HTR-8/SVneo (cell line): ENCODE data around the gene FOXC2.

Experiments used
- DNase-seq: peaks from one replicate; pipeline ENCODE4 v3.0.0; 2011; ENCODE audit warnings: low spot score, mixed read lengths; ENCODE audit not compliant: insufficient read length
- FAIRE-seq: peaks from 2 replicates; lab custom pipeline; 2011; peaks lifted over from hg19 to GRCh38; lab: Jason Lieb, UNC

The FOXC2 gene

DNA sequence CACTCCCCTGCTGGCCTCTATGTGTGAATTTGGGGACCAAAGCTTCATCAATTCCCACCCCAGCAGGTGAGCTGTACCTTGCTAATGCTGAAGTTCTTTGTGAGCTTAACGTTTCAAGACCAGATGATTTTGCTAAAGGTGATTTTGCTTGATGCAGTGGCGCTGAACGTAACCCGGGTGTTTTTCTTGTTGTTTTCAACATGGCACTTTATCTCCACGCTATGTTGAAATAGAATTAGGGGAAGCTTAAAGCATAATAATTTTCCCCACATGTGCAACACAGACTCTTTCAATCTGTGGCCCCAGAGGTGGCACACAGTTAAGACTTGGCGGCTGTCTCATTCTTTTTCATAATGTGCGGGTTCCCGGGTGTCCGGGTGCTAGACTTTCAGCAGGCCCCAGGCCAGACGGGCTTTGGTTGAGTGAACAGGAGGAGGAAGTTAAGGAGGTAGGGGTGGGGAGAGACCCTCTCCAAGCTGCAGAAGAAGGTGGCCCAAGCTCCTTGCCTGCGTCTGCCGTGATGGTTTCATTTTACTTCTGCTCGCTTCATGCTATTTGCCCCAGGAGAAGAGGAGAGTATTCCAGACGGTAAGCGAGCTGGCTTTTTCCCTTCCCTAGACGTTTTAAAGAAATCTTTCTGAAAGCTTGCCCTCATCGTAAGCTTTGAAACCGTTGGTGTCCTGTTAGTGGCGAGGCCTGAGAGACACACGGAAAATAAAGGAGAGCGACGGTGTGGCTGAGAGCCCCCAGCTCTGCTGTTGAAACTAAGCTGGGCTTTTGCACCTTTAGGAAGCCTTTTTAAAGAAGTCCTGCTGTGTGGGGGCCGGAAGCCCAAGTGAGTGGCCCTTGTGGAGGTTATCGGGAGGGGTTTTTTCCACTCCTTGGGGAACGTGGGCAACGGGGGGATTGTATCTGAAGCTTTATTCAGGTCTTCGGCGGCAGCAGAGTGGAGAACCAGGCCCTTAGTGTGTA, 4.2 kb downstream of the FOXC2 start:
- DNase-seq (no peak), FAIRE-seq (no peak)

DNA sequence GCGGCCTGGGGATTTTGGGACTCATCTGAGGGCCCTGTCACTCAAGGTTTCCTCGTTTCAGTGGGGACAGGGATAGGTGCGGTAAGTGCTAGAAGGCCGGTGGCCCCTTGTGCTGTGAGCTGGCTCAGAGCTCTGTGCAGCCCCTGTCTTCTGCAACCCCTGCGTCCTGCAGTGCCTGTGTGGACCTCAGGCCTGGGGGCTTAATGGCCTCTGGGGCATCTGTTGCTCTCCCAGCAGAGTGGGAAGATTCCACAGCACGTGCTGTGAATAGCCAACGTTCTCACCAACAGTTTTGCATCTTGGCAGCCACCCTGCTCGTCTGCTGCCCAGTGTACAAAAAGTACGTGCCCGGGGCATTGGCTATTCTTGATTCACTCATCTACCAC, 4.9 kb downstream of the FOXC2 start:
- DNase-seq (no peak), FAIRE-seq (no peak)

GRCh38 chr16:86572041-86572521, 5.5 kb downstream of the FOXC2 start:
- peak; percentile 23 for FAIRE-seq

GRCh38 chr16:86572606-86573005, 6.0 kb downstream of the FOXC2 start:
- FAIRE-seq, result no peak
- no peak for DNase-seq

More at GRCh38 chr16:86572041-86572521, 5.5 kb downstream of the FOXC2 start:
- no peak for DNase-seq

- DNase-seq, result no peak
- peak; percentile 72 for FAIRE-seq
Observed at GRCh38 chr16:86573215-86573614, 6.6 kb downstream of the FOXC2 start.

- FAIRE-seq, result no peak
- no peak for DNase-seq
Observed at GRCh38 chr16:86573646-86574508, 7.2 kb downstream of the FOXC2 start.

DNA sequence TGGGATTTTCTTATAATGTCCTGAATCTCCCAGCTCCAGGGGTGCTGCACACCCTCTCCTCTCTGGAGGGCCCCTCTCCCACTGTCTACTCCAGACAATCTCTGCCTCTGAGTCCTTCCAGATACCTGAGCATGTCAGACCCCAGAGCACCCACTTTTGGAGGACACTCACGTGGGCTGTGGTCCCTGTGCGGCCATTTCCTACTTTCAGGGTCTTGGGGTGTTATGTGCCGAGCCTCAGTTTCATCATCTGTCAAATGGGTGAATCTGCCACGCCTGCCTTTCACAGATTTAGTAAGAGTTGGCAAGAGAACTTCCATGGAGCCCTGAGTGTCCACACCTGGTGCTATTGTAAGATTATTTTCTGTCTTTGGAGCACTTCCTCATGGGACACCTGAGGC, 8.0 kb downstream of the FOXC2 start:
- DNase-seq (no peak), FAIRE-seq (no peak)

- DNase-seq, result no peak
- FAIRE-seq, result peak; percentile 31
Observed at GRCh38 chr16:86575095-86575685, 8.6 kb downstream of the FOXC2 start.

- peak; percentile 98 for DNase-seq
- peak; percentile 90 for FAIRE-seq
Observed at GRCh38 chr16:86575754-86576557, 9.3 kb downstream of the FOXC2 start.

DNA sequence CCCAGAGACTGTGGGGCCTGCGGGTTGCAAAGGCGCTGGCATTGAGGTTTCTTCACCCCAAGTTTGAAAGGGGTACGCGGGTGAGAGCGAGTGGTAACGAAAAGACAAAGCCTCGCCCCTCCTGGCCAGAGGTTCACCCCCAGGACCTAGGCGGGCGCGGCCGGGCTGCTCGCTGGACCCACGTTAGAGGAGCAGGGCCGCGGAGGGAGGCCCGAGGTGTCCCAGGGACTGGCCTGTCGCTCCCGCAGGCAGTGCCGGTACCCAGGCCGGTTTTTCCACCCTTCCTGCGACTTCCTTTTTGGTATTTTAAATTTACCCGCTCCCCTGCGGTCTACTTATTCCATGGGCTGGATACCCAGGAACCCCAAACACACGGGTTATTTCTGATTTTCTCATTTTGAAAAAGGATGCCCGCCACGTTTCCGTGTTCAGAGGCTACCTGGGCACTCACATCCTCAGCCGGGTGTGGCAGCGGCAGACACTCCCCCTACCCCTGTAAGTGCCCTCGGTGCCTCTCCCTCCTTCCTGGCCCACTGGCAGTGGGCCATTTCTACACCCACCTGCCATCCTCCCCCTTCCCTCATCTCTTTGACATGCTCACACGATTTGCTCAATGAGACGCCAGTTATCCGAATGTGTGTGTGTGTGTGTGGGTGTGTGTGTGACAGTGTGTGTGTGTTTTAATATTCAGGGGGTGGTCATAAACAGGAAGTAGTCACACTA, 10.1 kb downstream of the FOXC2 start:
- FAIRE-seq, result peak; percentile 88
- peak; percentile 60 for DNase-seq

DNA sequence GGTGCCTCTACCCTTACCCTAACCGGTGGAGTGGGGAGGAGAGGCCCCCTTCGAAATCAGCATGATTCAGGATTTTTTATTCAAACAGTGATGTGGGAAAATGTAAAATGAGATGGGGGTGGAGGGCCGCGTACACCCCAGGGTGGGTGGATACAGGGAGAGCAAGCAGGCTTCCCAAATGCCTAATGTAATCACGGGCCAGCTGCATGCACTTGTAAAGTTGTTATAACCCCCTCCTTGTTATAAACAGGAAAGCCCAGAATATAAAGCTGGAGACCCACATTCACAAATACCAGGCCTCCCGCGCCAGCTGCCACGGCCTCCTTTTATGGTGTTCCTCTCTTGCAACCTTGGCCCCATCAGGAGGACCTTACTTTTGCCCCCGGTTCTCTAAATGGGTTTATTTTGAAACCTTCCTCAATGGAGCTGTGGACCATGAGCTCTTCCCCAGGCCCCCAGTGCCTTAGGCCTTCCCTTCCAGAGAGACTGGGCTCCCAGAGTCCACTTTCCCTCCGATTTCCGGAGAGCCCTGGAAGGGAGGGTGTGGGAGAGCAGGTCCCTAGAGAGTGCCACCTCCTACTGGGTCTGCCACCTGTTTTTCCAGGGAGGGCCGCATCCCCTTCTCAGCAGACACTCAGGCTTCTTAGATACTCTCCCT, 10.8 kb downstream of the FOXC2 start:
- FAIRE-seq (no peak), DNase-seq (no peak)

- DNase-seq, result no peak
- FAIRE-seq, result no peak
Observed at GRCh38 chr16:86578061-86578599, 11.5 kb downstream of the FOXC2 start, which contains the start of gene FOXL1. Gene FOXL1 (plus strand): TSS chr16:86578549. CDS start chr16:86578724, 175 bp downstream.

- DNase-seq (no peak), FAIRE-seq (no peak)
Observed at GRCh38 chr16:86578611-86579267, 12.1 kb downstream of the FOXC2 start.

DNA sequence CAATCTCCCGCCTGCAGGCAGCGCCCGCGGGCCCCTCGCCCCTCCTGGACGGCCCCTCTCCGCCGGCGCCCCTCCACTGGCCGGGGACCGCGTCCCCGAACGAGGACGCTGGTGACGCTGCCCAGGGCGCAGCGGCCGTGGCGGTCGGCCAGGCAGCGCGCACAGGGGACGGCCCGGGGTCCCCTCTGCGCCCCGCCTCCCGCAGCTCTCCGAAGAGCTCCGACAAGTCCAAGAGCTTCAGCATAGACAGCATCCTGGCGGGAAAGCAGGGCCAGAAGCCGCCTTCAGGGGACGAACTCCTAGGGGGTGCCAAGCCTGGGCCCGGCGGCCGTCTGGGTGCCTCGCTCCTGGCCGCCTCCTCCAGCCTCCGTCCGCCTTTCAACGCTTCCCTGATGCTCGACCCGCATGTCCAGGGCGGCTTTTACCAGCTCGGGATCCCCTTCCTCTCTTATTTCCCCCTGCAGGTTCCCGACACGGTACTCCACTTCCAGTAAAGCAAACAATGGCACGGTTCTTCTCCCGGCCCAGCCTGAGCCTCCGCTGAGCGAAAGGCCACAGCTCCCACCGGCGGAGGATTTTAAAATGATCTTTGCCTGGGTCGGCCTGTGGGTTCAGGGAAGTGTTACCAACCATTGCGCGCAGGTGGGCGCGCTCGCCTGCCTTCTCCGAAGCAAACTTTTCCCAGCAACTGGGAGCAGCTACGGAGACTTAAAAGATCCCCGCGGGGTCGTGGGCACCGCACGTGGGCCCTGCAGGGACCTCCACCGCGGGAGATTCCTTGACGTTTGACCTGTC, 12.8 kb downstream of the FOXC2 start:
- no peak for FAIRE-seq
- no peak for DNase-seq

DNA sequence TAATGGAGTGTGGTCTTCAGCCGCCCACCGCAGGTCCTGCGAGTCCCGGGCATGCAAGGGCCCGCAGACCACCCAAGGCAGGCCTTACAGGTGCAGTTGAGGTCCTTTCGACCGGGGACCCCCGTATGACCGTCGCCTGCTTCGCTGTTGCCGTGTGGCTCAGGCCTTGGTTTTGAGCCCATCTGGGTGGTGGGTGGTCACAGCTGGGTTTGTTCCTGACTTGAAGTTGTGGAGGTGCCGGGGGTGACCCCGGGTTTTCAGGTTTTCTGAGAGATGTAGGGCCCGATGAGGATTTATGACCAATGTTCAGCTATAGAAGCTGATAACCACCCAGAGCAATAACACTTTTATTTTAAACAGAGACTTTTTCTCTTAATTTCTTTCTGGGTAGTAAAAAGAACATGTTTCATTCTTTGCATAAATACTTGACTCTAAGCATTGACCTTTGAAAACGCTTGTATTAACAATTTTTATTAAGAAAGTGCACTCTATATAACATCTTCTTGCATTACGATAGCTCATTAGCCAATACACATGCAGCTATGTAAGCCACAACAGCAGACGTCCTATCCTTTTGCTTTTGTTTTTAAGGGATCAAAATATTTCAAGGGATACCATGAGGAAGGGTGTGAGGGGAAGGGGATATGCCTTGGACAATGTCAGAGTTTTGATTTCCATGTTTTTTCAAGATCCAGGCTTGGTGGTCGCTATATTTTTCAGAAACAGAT, 13.6 kb downstream of the FOXC2 start:
- DNase-seq, result no peak
- FAIRE-seq, result no peak

- FAIRE-seq (no peak), DNase-seq (no peak)
Observed at GRCh38 chr16:86580791-86581170, 14.2 kb downstream of the FOXC2 start.
